Measurements from ENCODE around the gene SEMA3E.

SEMA3E gene

GRCh38 chr7:83643739-83644138 lies 5.2 kb downstream of the SEMA3E start:
- in situ Hi-C loops (cut with MboI; ENCODE audit: low sequenced_read_pairs, unreplicated experiment): no loop called here
- no peak for DNase-seq (ENCODE audit: low spot score)
- no peak for TF ChIP-seq CTCF (IDR thresholded peaks at IDR 0.05; ENCODE audit: borderline replicate concordance, control extremely low read depth, extremely low read depth, insufficient read depth, missing control alignments)

GRCh38 chr7:83643012-83643411 lies 5.9 kb downstream of the SEMA3E start:
- TF ChIP-seq CTCF (IDR thresholded peaks at IDR 0.05; ENCODE audit: borderline replicate concordance, control extremely low read depth, extremely low read depth, insufficient read depth, missing control alignments): no peak
- in situ Hi-C loops (cut with MboI; ENCODE audit: low sequenced_read_pairs, unreplicated experiment): no loop called here
- DNase-seq (ENCODE audit: low spot score): no peak

- in situ Hi-C loops (cut with MboI; ENCODE audit: low sequenced_read_pairs, unreplicated experiment): no loop called here
- DNase-seq (ENCODE audit: low spot score): no peak
- TF ChIP-seq CTCF (IDR thresholded peaks at IDR 0.05; ENCODE audit: borderline replicate concordance, control extremely low read depth, extremely low read depth, insufficient read depth, missing control alignments): no peak
Measured at GRCh38 chr7:83640731-83641537, 8.0 kb downstream of the SEMA3E start.

- in situ Hi-C loops (cut with MboI; ENCODE audit: low sequenced_read_pairs, unreplicated experiment): no loop called here
- no peak for TF ChIP-seq CTCF (IDR thresholded peaks at IDR 0.05; ENCODE audit: borderline replicate concordance, control extremely low read depth, extremely low read depth, insufficient read depth, missing control alignments)
- DNase-seq (ENCODE audit: low spot score): no peak
Measured at GRCh38 chr7:83640240-83640639, 8.7 kb downstream of the SEMA3E start.

GRCh38 chr7:83633516-83633915 lies 15.4 kb downstream of the SEMA3E start:
- TF ChIP-seq CTCF (IDR thresholded peaks at IDR 0.05; ENCODE audit: borderline replicate concordance, control extremely low read depth, extremely low read depth, insufficient read depth, missing control alignments): no peak
- in situ Hi-C loops (cut with MboI; ENCODE audit: low sequenced_read_pairs, unreplicated experiment): no loop called here
- DNase-seq (ENCODE audit: low spot score): no peak

- in situ Hi-C loops (cut with MboI; ENCODE audit: low sequenced_read_pairs, unreplicated experiment): no loop called here
- no peak for DNase-seq (ENCODE audit: low spot score)
- TF ChIP-seq CTCF (IDR thresholded peaks at IDR 0.05; ENCODE audit: borderline replicate concordance, control extremely low read depth, extremely low read depth, insufficient read depth, missing control alignments): no peak
Measured at GRCh38 chr7:83629117-83629880, 19.6 kb downstream of the SEMA3E start.

All from GM13976 (cell line).